ENCODE results near the gene CAB39.

GRCh38 chr2:230700447-230700846 is 12.2 kb upstream of the CAB39 start:
- TF ChIP-seq POLR2A (IDR thresholded peaks at IDR 0.05), result no peak
- no peak for TF ChIP-seq EP300 (IDR thresholded peaks at IDR 0.05)
